H9 (cell line): ENCODE measurements around the gene BAG2. TPM values are rescaled to one million over a fixed set of nuclear protein-coding genes. Genes with fewer than 3 reads are reported as not detected.

Experiments
- DNase-seq: peaks from one replicate; pipeline ENCODE4 v3.0.0-alpha.2; 2017
- H2AFZ ChIP-seq: one replicate; pipeline ENCODE4 v1.6.1; 2013; ENCODE audit warnings: mild to moderate bottlenecking, low read length, control low read depth, moderate library complexity
- H2AK5ac ChIP-seq: 2 replicates; pipeline ENCODE4 v1.6.1; 2013; ENCODE audit warnings: low read length, control low read depth, mixed read lengths; ENCODE audit not compliant: insufficient read length
- H2BK120ac ChIP-seq: one replicate; pipeline ENCODE4 v1.6.1; 2013; ENCODE audit warnings: low read depth, mild to moderate bottlenecking, low read length, control low read depth, inconsistent platforms; ENCODE audit not compliant: poor library complexity, severe bottlenecking
- H2BK12ac ChIP-seq: 2 replicates; pipeline ENCODE4 v1.6.1; 2013; ENCODE audit warnings: low read length, control low read depth, mixed read lengths, low read depth; ENCODE audit not compliant: insufficient read length
- H2BK15ac ChIP-seq: 2 replicates; pipeline ENCODE4 v1.6.1; 2013; ENCODE audit warnings: low read depth, low read length, control low read depth
- H2BK20ac ChIP-seq: one replicate; pipeline ENCODE4 v1.6.1; 2013; ENCODE audit warnings: low read depth, mild to moderate bottlenecking, low read length, control low read depth, inconsistent platforms; ENCODE audit not compliant: poor library complexity, severe bottlenecking
- H2BK5ac ChIP-seq: 2 replicates; pipeline ENCODE4 v1.6.1; 2013; ENCODE audit warnings: low read length, control low read depth, mixed read lengths; ENCODE audit not compliant: insufficient read length
- H3K14ac ChIP-seq: 2 replicates; pipeline ENCODE4 v1.6.1; 2013; ENCODE audit warnings: low read length, control low read depth; ENCODE audit not compliant: insufficient read depth
- H3K18ac ChIP-seq: 2 replicates; pipeline ENCODE4 v1.6.1; 2013; ENCODE audit warnings: low read depth, mild to moderate bottlenecking, mixed read lengths, low read length, control low read depth; ENCODE audit not compliant: insufficient read length
- H3K23ac ChIP-seq: 2 replicates; pipeline ENCODE4 v1.6.1; 2013; ENCODE audit warnings: low read length, control low read depth, mixed read lengths, low read depth; ENCODE audit not compliant: insufficient read length
- H3K23me2 ChIP-seq: 2 replicates; pipeline ENCODE4 v1.6.1; 2013; ENCODE audit warnings: low read depth, mild to moderate bottlenecking, mixed read lengths, low read length, control low read depth; ENCODE audit not compliant: insufficient read length, poor library complexity, severe bottlenecking
- H3K27ac ChIP-seq: 2 replicates; pipeline ENCODE4 v1.5.1; 2013; ENCODE audit warnings: low read length, control low read depth, mixed read lengths, low read depth; ENCODE audit not compliant: insufficient read length
- H3K27me3 ChIP-seq: 2 replicates; pipeline ENCODE4 v1.6.1; 2013; ENCODE audit warnings: low read length, control low read depth, inconsistent platforms; ENCODE audit not compliant: insufficient read depth
- H3K4ac ChIP-seq: 2 replicates; pipeline ENCODE4 v1.6.1; 2013; ENCODE audit warnings: low read depth, mild to moderate bottlenecking, control low read depth, inconsistent platforms, low read length, moderate library complexity
- H3K4me1 ChIP-seq: 2 replicates; pipeline ENCODE4 v1.6.1; 2013; ENCODE audit warnings: low read length, control low read depth, inconsistent platforms; ENCODE audit not compliant: insufficient read depth
- H3K4me2 ChIP-seq: 2 replicates; pipeline ENCODE4 v1.6.1; 2013; ENCODE audit warnings: low read length, control low read depth, mixed read lengths; ENCODE audit not compliant: insufficient read length, insufficient read depth
- H3K56ac ChIP-seq: 2 replicates; pipeline ENCODE4 v1.6.1; 2013; ENCODE audit warnings: low read depth, mild to moderate bottlenecking, mixed read lengths, low read length, control low read depth; ENCODE audit not compliant: insufficient read length
- H3K79me1 ChIP-seq: 2 replicates; pipeline ENCODE4 v1.6.1; 2013; ENCODE audit warnings: low read depth, mild to moderate bottlenecking, moderate library complexity, low read length, control low read depth, inconsistent platforms; ENCODE audit not compliant: insufficient read depth, poor library complexity, severe bottlenecking
- H3K79me2 ChIP-seq: 2 replicates; pipeline ENCODE4 v1.6.1; 2013; ENCODE audit warnings: low read length, control low read depth, inconsistent platforms; ENCODE audit not compliant: insufficient read depth
- H3K9ac ChIP-seq: 2 replicates; pipeline ENCODE4 v1.6.1; 2013; ENCODE audit warnings: low read length, control low read depth, mixed read lengths; ENCODE audit not compliant: insufficient read length; ENCODE audit errors: extremely low read depth
- H3K9me3 ChIP-seq: one replicate; pipeline ENCODE4 v1.6.1; 2013; ENCODE audit warnings: low read depth, low read length, inconsistent platforms; ENCODE audit not compliant: control insufficient read depth
- H3T11ph ChIP-seq: one replicate; pipeline ENCODE4 v1.6.1; 2013; ENCODE audit warnings: mild to moderate bottlenecking, low read length, control low read depth, inconsistent platforms
- H4K20me1 ChIP-seq: one replicate; pipeline ENCODE4 v1.6.1; 2013; ENCODE audit not compliant: control insufficient read depth, insufficient read length, insufficient read depth
- H4K5ac ChIP-seq: 2 replicates; pipeline ENCODE4 v1.6.1; 2013; ENCODE audit warnings: low read depth, mild to moderate bottlenecking, mixed read lengths, low read length, control low read depth; ENCODE audit not compliant: insufficient read length
- H4K8ac ChIP-seq: replicated peaks from 2 replicates; pipeline ENCODE4 v1.6.1; 2013; ENCODE audit warnings: low read length, control low read depth, mixed read lengths, low read depth; ENCODE audit not compliant: insufficient read length
- H4K91ac ChIP-seq: 2 replicates; pipeline ENCODE4 v1.6.1; 2013; ENCODE audit warnings: low read depth, mild to moderate bottlenecking, moderate library complexity, mixed read lengths, low read length, control low read depth; ENCODE audit not compliant: insufficient read length
- H3K27ac Mint-ChIP-seq, 3 experiments: 2 replicates in 2 of 3; 3 replicates in 1 of 3; pipeline ENCODE4 v1.8.0; 2020 to 2021; ENCODE audit warnings: mixed read lengths in 3 of 3, mild to moderate bottlenecking in 1 of 3, moderate library complexity in 1 of 3
- H3K27me3 Mint-ChIP-seq: 2 replicates; pipeline ENCODE4 v1.8.0; 2021; ENCODE audit warnings: low read depth, mild to moderate bottlenecking, moderate library complexity, mixed read lengths
- H3K36me3 Mint-ChIP-seq, 3 experiments: 2 replicates in 2 of 3; 3 replicates in 1 of 3; pipeline ENCODE4 v1.8.0; 2020 to 2021; ENCODE audit warnings: low read depth in 3 of 3, mixed read lengths in 3 of 3; ENCODE audit not compliant: insufficient read depth in 1 of 3
- H3K4me1 Mint-ChIP-seq, 2 experiments: 2 replicates each; pipeline ENCODE4 v1.8.0; 2020; ENCODE audit warnings: mixed read lengths in 2 of 2
- H3K4me3 Mint-ChIP-seq, 2 experiments: 2 replicates in 1 of 2; 3 replicates in 1 of 2; pipeline ENCODE4 v1.8.0; 2020 to 2021; ENCODE audit warnings: mild to moderate bottlenecking in 2 of 2, mixed read lengths in 2 of 2, moderate library complexity in 1 of 2
- H3K9me3 Mint-ChIP-seq, 2 experiments: 2 replicates in 1 of 2; 3 replicates in 1 of 2; pipeline ENCODE4 v1.8.0; 2020; ENCODE audit warnings: mild to moderate bottlenecking in 2 of 2, mixed read lengths in 2 of 2, moderate library complexity in 1 of 2
- total RNA-seq: library from RNA; stranded (reverse); gene quantifications from 2 replicates; pipeline ENCODE4 v1.2.1, GENCODE V29; 2021
- TF ChIP-seq, protein P1 (sequence below): fragments of 200-600 bp; sonication (generic); conservative IDR thresholded peaks from 3 replicates; pipeline ENCODE4 v1.8.0; 2021; ENCODE audit warnings: antibody characterized with exemption, mild to moderate bottlenecking

The BAG2 gene
- total RNA-seq, 1 experiment from 2014 or later, result 8.4 TPM

DNA sequence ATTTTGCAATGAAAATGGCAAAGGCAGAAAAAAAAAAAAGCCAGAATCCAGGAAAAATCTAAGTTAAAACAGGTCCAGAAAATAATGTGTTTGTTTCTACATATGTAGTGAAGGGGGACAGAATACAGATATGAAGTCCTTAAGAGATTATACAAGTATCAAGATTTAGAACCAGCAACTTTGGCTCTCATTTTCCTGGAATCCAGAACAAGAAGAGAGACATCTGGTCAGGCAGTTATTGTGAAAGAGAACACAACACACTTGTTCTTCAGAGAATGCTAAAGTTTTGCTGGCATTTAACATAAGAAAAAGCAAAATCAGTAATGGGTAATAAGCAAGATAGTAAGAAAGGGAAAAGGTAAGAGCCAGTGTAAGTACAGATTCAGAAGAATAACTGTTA lies 21.1 kb downstream of the BAG2 start:
- H3K27me3 ChIP-seq, result no peaks in the 10 kb centered on the region
- no peaks in the 10 kb centered on the region for H3K9me3 Mint-ChIP-seq
- no peak overlapping the region for H2BK5ac ChIP-seq
- H3K27ac ChIP-seq, result no peak overlapping the region
- H3K18ac ChIP-seq, result no peak overlapping the region
- H3K4me1 ChIP-seq, result no peaks in the 10 kb centered on the region
- no peaks in the 10 kb centered on the region for H3K23me2 ChIP-seq
- no peak overlapping the region for H3T11ph ChIP-seq
- no peaks in the 10 kb centered on the region for H3K27me3 Mint-ChIP-seq
- no peak overlapping the region for H2BK20ac ChIP-seq
- H3K4me3 Mint-ChIP-seq, result no peak overlapping the region
- peaks cover 0 to 39% (median 29%) of the 10 kb centered on the region in 3 experiments; a peak in 6 of 7 replicates for H3K36me3 Mint-ChIP-seq
- no peak overlapping the region for H3K14ac ChIP-seq
- H2AK5ac ChIP-seq, result no peak overlapping the region
- no peak overlapping the region for H4K5ac ChIP-seq
- no peak overlapping the region for H3K27ac Mint-ChIP-seq
- H4K8ac ChIP-seq, result no peak overlapping the region
- H2BK120ac ChIP-seq, result no peak overlapping the region
- H3K4me2 ChIP-seq, result no peak overlapping the region
- no peaks in the 10 kb centered on the region for H4K20me1 ChIP-seq
- no peak for DNase-seq
- no peak overlapping the region for H2BK12ac ChIP-seq
- no peaks in the 10 kb centered on the region for H3K4me1 Mint-ChIP-seq
- H3K9me3 ChIP-seq, result no peaks in the 10 kb centered on the region
- H3K56ac ChIP-seq, result no peak overlapping the region
- H3K4ac ChIP-seq, result no peak overlapping the region
- no peak overlapping the region for H2BK15ac ChIP-seq
- H3K9ac ChIP-seq, result no peak overlapping the region
- TF ChIP-seq, protein P1, sequence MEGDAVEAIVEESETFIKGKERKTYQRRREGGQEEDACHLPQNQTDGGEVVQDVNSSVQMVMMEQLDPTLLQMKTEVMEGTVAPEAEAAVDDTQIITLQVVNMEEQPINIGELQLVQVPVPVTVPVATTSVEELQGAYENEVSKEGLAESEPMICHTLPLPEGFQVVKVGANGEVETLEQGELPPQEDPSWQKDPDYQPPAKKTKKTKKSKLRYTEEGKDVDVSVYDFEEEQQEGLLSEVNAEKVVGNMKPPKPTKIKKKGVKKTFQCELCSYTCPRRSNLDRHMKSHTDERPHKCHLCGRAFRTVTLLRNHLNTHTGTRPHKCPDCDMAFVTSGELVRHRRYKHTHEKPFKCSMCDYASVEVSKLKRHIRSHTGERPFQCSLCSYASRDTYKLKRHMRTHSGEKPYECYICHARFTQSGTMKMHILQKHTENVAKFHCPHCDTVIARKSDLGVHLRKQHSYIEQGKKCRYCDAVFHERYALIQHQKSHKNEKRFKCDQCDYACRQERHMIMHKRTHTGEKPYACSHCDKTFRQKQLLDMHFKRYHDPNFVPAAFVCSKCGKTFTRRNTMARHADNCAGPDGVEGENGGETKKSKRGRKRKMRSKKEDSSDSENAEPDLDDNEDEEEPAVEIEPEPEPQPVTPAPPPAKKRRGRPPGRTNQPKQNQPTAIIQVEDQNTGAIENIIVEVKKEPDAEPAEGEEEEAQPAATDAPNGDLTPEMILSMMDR, result no peak
- H4K91ac ChIP-seq, result no peak overlapping the region
- no peaks in the 10 kb centered on the region for H3K79me2 ChIP-seq
- no peak overlapping the region for H3K23ac ChIP-seq
- no peak overlapping the region for H2AFZ ChIP-seq
- H3K79me1 ChIP-seq, result peaks cover 4% of the 10 kb centered on the region
